NCI-H1694 treated with DMSO at 0.1 percent for 48 hours (cell line): ENCODE measurements around the gene FAM180A.
"Not testable (repeated sequence)": the region's sequence is repeated elsewhere in the genome, so short reads cannot be mapped to it uniquely, and the experiment has no call there.

Experiments
- DNase-seq: peaks from one replicate; lab custom pipeline; 2025; lab: John Stamatoyannopoulos, UW

The FAM180A gene

DNA sequence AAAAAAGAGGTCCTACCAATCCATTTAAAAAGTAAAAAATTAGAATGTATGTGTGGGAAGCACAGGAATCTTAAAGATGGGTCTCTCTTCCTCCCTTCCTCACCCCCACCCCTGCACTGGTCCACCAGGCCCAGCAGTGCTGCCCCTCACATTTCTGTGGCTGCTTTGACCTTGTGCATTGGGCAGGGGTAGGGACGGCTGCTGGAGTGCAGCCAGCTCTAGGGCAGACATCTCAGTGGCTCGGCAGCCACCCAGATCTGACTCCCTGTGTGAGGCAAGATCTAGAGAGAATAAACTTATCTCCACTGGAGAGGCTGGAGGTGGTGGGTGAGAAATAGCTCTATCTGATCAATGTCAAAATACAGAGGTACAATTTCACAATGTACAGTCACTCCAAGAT, 6.7 kb downstream of the FAM180A start:
- DNase-seq: no peak

DNA sequence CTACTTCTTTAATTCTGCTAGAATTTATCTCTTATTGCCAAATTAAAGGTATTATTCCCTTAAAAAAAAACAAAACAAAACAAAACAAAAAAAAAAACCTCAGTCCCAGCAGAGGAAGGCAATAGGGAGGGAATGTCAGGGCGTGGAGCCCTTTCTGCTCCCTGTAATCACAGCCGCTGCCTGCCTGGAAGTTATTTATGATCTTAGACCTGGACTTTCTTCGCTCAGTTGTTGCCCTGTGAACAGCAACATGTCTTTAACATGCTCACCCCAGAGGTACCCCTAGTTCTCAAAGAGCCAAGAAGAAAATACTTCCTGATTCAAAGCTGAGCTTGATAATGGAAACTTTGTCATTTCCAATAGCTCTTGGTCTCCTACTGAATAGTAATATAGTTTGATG, 7.7 kb downstream of the FAM180A start:
- DNase-seq: no peak

DNA sequence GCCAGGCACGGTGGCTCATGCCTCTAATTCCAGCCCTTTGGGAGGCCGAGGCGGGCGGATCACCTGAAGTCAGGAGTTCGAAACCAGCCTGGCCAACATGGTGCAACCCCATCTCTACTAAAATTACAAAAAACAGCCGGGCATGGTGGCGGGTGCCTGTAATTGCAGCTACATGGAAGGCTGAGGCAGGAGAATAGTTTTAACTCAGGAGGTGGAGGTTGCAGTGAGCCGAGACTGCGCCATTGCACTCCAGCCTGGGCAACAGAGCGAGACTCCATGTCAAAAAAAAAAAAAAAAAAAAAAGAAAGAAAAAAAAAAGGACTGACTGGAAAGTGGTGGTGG, 11.3 kb downstream of the FAM180A start:
- not testable (repeated sequence) for DNase-seq

DNA sequence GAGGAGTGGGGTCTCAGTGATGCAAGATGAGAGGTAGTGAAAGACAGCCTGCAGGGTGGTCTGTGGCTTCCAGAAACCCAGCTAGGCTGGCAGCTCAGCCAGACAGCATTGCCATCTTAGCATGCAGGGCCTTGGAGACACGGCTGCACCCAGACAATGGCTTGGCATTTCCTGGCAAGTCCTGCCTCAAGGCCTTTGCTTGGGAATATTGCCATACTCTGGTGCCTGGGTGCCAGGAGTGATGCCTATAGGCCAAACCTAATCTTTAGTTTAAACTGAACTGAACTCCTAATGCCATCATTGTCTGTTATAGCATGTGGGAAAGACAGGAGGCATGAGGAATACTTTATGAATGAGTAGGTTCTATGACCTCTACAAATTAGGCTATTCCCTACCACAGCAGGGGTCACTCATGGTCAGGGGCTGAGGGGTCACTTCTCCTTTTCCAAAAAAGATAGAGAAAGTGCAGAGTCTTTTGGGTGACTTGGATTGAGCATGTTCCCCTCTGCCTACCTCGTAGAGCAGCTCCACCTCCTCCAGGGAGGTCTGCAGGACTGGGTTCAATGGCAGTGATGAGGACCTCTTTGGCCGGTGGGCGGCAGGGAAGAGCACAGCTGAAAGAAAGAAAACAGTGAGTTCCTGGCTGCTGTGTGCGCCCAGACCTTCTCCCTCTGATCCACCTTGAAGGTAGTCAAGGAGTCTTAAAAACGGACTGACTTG, 11.9 kb downstream of the FAM180A start:
- no peak for DNase-seq

- DNase-seq: no peak
Measured at GRCh38 chr7:135734343-135734689, 14.3 kb downstream of the FAM180A start.

DNA sequence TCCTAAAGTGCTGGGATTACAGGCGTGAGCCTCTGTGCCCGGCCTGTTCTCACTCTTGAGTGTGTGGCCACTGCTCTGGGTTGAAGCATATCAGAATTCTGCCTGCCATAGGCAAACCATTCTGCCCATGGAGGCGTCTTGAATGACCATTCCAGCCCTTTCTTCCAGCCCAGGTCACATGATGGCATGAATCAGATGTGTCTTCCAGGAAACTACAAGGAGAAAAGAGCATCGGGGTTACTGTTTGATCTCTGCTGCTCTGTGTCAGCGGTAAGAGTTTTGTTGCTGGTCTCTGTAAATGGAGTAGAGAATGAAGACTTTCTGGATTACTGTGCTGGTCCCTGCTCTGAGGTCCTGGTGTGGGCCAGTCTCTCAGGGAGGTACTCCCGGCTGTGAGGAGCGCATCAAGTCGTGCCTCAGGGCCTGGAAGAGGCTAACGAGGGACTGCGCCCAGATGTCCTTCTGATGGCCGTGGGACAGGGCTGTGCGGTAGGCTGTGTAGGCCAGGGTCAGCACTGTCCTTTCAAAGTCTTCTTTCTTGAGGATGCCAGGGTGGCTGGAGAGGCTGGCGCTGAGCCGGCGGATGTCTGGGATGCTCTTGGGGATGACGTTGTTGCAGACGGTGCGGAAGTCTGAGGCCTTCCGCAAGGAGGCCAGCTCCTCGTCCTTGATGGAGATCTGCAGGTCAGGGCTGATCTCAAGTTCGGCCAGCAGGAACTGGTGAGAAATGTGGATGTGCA, 14.8 kb downstream of the FAM180A start:
- DNase-seq: no peak

GRCh38 chr7:135731131-135731530, 17.5 kb downstream of the FAM180A start:
- no peak for DNase-seq

DNA sequence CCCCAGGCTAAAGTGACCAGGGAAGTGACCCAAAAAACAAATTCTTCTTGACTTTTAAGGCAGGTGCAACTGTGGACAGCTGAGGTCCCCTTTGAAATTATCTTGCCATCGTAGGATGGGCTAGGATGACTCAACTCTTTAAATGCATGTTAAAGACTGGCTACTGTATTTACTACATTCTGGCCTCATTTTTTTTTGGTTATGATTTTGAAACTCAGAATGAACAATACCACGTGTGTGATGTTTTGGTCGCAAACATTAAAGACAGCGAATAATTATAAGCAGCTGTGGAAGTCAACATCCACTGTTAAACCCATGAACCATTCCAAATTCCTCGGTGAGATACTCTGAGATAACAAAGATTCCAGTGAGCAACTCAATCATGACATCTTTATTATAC, 19.4 kb downstream of the FAM180A start:
- DNase-seq: no peak

- DNase-seq: no peak
Measured at GRCh38 chr7:135728136-135728669, 20.4 kb downstream of the FAM180A start, which contains the start of gene SLC13A4. Gene SLC13A4 (minus strand): TSS chr7:135728186. CDS start chr7:135727496, 690 bp downstream.

DNA sequence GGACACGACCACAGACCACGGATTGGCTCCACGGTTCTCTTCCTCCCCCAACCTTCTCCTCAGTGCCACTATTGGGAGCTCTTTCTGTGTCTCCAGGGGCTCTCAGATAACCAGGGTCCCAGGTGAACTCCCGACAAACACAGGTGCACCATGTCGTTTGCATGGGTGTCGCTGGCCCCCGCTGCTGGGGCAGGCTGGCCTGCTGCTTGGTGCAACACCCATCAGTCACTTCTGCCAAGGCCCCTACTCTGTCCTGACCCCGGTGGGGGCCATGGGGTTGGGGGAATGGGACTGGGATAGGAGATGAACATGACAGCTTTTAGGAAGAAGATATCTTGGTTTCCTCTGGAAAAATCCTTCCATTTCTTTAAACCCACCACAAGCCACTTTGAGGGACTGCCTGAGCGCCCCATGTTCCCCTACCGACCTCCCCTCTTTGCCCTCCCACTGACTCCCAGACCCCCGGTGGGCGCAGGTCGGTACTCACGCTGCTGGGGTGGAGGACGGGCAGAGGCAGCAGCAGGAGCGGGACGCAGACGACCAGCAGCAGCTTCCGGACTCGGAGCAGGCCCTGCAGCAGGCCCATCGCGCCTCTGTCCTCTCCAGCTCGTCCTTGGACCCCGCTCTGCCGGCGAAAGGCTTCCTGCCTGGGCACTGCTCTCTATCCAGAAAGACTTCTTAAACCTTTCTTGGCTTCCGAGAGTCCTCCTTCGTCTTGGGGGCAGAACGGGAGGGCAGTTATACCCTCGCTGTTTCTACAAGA, 21.5 kb downstream of the FAM180A start:
- no peak for DNase-seq

DNA sequence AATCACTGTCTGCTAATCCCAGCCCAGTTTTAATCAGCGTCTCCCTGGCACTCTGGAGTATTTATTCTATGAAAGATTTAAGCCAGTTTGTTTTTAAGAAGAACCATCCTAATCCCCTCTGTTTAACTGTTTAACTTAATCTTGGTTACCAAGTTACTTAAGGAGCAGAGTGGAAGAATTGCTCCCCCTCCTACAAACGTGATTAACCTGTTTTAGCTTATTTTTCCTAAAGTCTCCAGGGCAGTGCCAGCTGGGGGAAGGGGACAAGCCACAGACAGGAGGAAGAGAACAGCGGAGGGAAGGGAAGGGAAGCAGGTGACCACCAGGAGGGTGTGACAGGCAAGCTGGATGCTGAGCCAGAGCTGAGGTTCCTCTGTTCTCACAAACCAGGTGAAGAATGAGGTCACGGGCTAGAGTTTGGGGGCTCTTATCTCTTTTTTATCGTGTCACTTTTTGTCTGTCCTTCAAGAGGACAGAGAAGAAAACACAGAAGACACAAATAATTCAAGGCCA, 22.3 kb downstream of the FAM180A start:
- no peak for DNase-seq

GRCh38 chr7:135723411-135723810, 25.2 kb downstream of the FAM180A start:
- no peak for DNase-seq

DNA sequence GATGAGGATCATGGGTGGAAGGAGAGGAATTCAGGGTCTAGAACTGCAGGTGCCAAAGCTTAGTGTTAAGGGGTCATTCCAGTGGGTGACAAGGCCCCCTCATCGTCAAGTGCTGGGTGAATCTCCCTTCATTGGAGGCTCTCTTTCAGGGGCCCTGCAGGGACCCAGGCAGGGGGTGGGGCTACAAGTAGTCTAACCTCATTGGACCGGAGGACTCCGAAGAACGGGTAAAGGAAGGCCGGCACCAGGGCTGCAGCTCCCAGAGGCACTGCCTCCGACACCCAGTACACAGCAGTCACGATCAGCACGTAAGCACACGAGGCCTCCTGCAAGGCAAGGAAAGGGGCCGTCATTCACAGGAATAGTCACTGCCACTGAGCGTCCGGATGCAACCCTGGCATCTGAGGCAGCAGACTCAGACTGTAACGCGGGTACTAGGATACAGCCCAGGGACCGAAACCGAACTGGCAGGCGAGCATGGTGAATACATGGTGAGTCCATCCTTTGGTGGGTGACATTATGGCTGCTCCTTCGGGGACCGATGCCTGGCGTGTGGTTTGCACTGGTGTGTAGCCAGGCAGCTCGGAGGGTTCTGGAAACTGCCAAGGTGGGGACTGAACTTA, 27.3 kb downstream of the FAM180A start:
- DNase-seq: no peak

GRCh38 chr7:135719688-135720087, 28.9 kb downstream of the FAM180A start:
- no peak for DNase-seq

GRCh38 chr7:135718794-135719437, 29.7 kb downstream of the FAM180A start:
- no peak for DNase-seq

DNA sequence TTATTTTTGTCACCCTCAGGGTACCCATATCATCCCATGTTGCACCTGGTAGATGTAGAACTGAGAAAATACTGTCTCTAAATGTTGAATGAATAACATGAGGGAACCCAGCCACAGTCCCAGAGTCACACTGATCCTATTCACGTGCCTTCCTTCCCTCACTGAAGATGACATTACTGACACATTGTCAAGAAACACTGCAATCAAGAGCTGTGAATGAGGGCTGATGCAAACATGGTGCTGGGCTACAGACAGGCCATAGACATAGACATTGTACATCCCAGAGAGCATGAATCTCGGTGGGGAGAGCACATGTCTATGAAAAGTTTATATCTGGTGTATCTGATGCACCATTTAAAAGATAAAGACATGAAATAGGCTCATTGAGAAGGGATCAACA, 30.4 kb downstream of the FAM180A start:
- DNase-seq: no peak

DNA sequence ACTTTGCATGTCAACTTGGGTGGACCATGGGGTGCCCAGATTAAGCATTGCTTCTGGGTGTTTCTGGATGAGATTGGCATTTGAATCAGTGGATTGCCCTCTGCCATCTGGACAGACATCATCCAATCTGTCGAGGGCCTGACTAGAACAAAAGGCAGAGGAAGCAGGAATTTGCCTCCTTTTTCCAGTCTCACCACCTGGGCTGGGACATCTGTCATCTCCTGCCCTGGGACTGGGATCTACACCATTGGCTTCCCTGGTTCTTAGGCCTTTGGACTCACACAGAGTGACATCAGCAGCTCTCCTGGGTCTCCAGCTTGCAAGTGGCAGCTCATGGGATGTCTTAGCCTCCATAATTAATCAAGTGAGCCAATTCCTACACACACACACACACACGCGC, 30.9 kb downstream of the FAM180A start:
- DNase-seq: peak; percentile 81

- peak; percentile 91 for DNase-seq
Measured at GRCh38 chr7:135716677-135717238, 31.9 kb downstream of the FAM180A start.

- no peak for DNase-seq
Measured at GRCh38 chr7:135715673-135716072, 32.9 kb downstream of the FAM180A start.

DNA sequence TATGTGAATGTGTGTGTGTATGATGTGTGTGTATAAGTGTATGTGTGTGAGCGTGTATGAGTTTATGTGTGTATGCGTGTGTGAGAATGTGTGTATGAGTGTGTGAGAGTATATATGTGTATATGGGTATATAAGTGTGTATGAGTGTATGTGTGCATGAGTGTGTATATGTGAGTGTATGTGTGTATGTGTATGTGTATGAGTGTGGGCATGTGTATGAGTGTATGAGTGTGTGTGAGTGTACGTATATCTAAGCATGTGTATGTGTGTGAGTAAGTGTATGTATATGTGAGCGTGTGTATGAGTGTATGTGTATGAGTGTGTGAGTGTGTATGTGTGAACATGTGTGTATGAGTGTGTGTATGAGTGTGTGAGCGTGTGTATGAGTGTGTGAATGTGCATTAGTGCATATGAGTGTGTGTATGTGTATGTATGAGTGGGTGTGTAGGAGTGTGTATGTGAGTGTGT, 33.5 kb downstream of the FAM180A start:
- no peak for DNase-seq

GRCh38 chr7:135714534-135715009, 34.0 kb downstream of the FAM180A start:
- no peak for DNase-seq
